ENCODE measurements around the gene ELMO3. TPM values are rescaled to one million over a fixed set of nuclear protein-coding genes. Genes with fewer than 3 reads are reported as not detected.

Gene ELMO3
- total and polyA plus RNA-seq, 2 of the 13 experiments (the other 11 are each of a cell fraction or from before 2014, with no cell fraction given): 2.6 to 4.0 TPM

DNA sequence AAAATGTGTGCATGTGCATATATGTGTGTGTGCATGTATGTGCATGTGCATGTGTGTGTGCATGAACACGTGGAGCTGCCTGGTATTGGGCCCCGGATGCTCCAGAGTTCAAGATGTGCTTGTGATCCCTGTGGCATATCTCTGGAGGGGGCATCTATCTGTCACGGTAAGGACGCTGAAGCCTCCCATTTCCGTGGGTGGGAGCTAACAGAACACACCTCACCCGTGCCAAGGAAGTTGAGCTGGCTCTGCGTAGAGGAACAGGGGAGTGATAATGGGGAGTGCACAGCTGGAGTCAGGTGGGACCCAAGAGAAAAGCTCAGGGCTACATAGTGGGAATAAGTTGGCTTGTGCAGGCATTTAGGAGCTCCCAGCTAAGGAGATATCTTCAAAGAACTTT lies 12.7 kb downstream of the ELMO3 start:
- DNase-seq (ENCODE audit: low spot score) (no peak), ATAC-seq (no peak), FAIRE-seq (no peak)
- Histone ChIP-seq H2AFZ (ENCODE audit: low read length) (no peak overlapping the region), H4K20me1 (ENCODE audit: insufficient read depth, low read length) (no peaks in the 10 kb centered on the region), H3K27ac (ENCODE audit: extremely low read length, insufficient read depth, low read length) (no peak overlapping the region), H3K4me3 (replicated peaks in 1 of 3; ENCODE audit: insufficient read depth in 1 of 3, low read depth in 2 of 3, low read length in 3 of 3) (no peak overlapping the region), H3K9ac (ENCODE audit: insufficient read depth, low read depth, low read length) (no peak overlapping the region), H3K36me3 (replicated peaks in 1 of 2; ENCODE audit: control insufficient read depth in 1 of 2, insufficient read depth in 2 of 2, low read length in 2 of 2) (no peaks in the 10 kb centered on the region), H3K27me3 (ENCODE audit: control insufficient read depth in 1 of 2, insufficient read depth in 2 of 2, low read length in 2 of 2) (peaks cover 0 to 2% of the 10 kb centered on the region in 2 experiments; a peak in 1 of 5 replicates), H3K4me2 (ENCODE audit: low read depth, low read length) (no peak overlapping the region), H3K4me1 (ENCODE audit: insufficient read depth, low read length) (peaks cover 57% of the 10 kb centered on the region), H3K9me3 (ENCODE audit: low read length) (no peaks in the 10 kb centered on the region), H3K79me2 (ENCODE audit: insufficient read depth, low read length) (no peaks in the 10 kb centered on the region)
- in situ Hi-C loops (cut with HindIII; ENCODE audit: extremely low pct_ligation_motif_present, low pct_unique_long_range_greater_than_20kb): no loop called here
- TF ChIP-seq MNT (IDR thresholded peaks at IDR 0.05) (peak; percentile 88), ZNF24 (IDR thresholded peaks at IDR 0.05) (no peak)
- WGBS (ENCODE audit: low lambda C conversion rate): 70% methylated on average over 7 of the region's 7 CpGs
- intact Hi-C loops (cut with micrococcal nuclease; ENCODE audit: unreplicated experiment): no loop called here
- POLR2A ChIA-PET: no interaction called here
- CTCF ChIA-PET (ENCODE audit: low intra/inter-chr PET ratio, low total read pairs): no interaction called here
- no TSS peak for BruUV-seq (replicated peaks)

DNA sequence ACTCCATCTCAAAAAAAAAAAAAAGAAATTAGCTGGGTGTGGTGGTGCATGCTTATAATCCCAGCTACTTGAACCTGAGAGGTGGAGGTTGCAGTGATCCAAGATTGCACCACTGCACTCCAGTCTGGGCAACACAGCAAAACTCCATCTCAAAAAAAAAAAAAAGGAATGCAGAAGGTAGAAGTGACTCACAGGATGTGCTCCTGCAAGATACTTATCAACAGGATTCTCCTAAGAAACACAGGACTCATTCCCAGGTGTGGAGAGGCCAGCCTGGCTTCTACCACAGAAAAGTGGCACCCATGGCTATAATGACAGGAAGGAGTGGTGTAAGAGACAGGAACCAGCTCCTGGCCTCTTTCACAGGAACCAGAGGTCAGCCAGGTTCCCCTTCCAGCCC lies 13.8 kb downstream of the ELMO3 start:
- Histone ChIP-seq H3K27me3 (ENCODE audit: control insufficient read depth in 1 of 2, insufficient read depth in 2 of 2, low read length in 2 of 2) (peaks cover 0 to 2% of the 10 kb centered on the region in 2 experiments; a peak in 1 of 5 replicates), H3K9ac (ENCODE audit: insufficient read depth, low read depth, low read length) (no peak overlapping the region), H3K4me1 (ENCODE audit: insufficient read depth, low read length) (peaks cover 46% of the 10 kb centered on the region), H2AFZ (ENCODE audit: low read length) (no peak overlapping the region), H3K27ac (ENCODE audit: extremely low read length, insufficient read depth, low read length) (no peak overlapping the region), H4K20me1 (ENCODE audit: insufficient read depth, low read length) (no peaks in the 10 kb centered on the region), H3K36me3 (replicated peaks in 1 of 2; ENCODE audit: control insufficient read depth in 1 of 2, insufficient read depth in 2 of 2, low read length in 2 of 2) (no peaks in the 10 kb centered on the region), H3K9me3 (ENCODE audit: low read length) (no peaks in the 10 kb centered on the region), H3K4me2 (ENCODE audit: low read depth, low read length) (no peak overlapping the region), H3K79me2 (ENCODE audit: insufficient read depth, low read length) (no peaks in the 10 kb centered on the region), H3K4me3 (replicated peaks in 1 of 3; ENCODE audit: insufficient read depth in 1 of 3, low read depth in 2 of 3, low read length in 3 of 3) (no peak overlapping the region)
- no peak for FAIRE-seq
- ChIA-PET POLR2A (interaction anchor here (0.7 to 1.4 kb wide), 3 partner anchors 11 to 34 kb away, joined by 3 to 6 read pairs (median 3); partner anchors contain the start of gene FHOD1), CTCF (ENCODE audit: low intra/inter-chr PET ratio, low total read pairs) (no interaction called here)
- ATAC-seq: no peak
- BruUV-seq (replicated peaks): no TSS peak
- intact Hi-C loops (cut with micrococcal nuclease; ENCODE audit: unreplicated experiment) (no loop called here), in situ Hi-C loops (cut with HindIII; ENCODE audit: extremely low pct_ligation_motif_present, low pct_unique_long_range_greater_than_20kb) (no loop called here)
- DNase-seq (ENCODE audit: low spot score): no peak
- TF ChIP-seq, protein P1, sequence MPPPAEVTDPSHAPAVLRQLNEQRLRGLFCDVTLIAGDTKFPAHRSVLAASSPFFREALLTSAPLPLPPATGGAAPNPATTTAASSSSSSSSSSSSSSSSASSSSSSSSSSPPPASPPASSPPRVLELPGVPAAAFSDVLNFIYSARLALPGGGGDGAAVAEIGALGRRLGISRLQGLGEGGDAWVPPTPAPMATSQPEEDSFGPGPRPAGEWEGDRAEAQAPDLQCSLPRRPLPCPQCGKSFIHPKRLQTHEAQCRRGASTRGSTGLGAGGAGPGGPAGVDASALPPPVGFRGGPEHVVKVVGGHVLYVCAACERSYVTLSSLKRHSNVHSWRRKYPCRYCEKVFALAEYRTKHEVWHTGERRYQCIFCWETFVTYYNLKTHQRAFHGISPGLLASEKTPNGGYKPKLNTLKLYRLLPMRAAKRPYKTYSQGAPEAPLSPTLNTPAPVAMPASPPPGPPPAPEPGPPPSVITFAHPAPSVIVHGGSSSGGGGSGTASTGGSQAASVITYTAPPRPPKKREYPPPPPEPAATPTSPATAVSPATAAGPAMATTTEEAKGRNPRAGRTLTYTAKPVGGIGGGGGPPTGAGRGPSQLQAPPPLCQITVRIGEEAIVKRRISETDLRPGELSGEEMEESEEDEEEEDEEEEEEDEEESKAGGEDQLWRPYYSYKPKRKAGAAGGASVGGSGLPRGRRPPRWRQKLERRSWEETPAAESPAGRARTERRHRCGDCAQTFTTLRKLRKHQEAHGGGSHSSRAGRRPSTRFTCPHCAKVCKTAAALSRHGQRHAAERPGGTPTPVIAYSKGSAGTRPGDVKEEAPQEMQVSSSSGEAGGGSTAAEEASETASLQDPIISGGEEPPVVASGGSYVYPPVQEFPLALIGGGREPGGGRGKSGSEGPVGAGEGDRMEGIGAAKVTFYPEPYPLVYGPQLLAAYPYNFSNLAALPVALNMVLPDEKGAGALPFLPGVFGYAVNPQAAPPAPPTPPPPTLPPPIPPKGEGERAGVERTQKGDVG (CRISPR knock-in tag; IDR thresholded peaks at IDR 0.05; ENCODE audit: borderline replicate concordance): no peak
- TF ChIP-seq TSC22D2 (CRISPR knock-in tag; IDR thresholded peaks at IDR 0.05; ENCODE audit: borderline replicate concordance) (no peak), ZNF44 (CRISPR knock-in tag; IDR thresholded peaks at IDR 0.05) (no peak), SPEN (CRISPR knock-in tag; IDR thresholded peaks at IDR 0.05; ENCODE audit: low read depth) (no peak), MAFK (conservative IDR thresholded peaks at IDR 0.05 in 1 of 2, IDR thresholded peaks at IDR 0.05 in 1 of 2; ENCODE audit: low read length in 2 of 2) (no peak), MBD4 (IDR thresholded peaks at IDR 0.05; ENCODE audit: borderline replicate concordance, low read length) (no peak), JDP2 (CRISPR knock-in tag; IDR thresholded peaks at IDR 0.05; ENCODE audit: borderline replicate concordance) (no peak), HDAC6 (IDR thresholded peaks at IDR 0.05; ENCODE audit: low read depth, low read length) (no peak), KDM4B (CRISPR knock-in tag; IDR thresholded peaks at IDR 0.05) (no peak), ZNF652 (CRISPR knock-in tag; IDR thresholded peaks at IDR 0.05; ENCODE audit: borderline replicate concordance, low read depth) (no peak), ESRRA (CRISPR knock-in tag; IDR thresholded peaks at IDR 0.05; ENCODE audit: low read depth) (no peak)
- TF ChIP-seq, protein P2, sequence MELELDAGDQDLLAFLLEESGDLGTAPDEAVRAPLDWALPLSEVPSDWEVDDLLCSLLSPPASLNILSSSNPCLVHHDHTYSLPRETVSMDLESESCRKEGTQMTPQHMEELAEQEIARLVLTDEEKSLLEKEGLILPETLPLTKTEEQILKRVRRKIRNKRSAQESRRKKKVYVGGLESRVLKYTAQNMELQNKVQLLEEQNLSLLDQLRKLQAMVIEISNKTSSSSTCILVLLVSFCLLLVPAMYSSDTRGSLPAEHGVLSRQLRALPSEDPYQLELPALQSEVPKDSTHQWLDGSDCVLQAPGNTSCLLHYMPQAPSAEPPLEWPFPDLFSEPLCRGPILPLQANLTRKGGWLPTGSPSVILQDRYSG (CRISPR knock-in tag; IDR thresholded peaks at IDR 0.05): no peak

Data from HepG2 (cell line).